Stimulated activated naive CD4-positive, alpha-beta T cell (primary cell): ENCODE data around the gene VPS54.
"Not testable (repeated sequence)": the region's sequence is repeated elsewhere in the genome, so short reads cannot be mapped to it uniquely, and the experiment has no call there.

Experiments
- DNase-seq, 6 experiments: peaks; one replicate each; lab custom pipeline; 2025; lab: John Stamatoyannopoulos, UW

VPS54 gene

DNA sequence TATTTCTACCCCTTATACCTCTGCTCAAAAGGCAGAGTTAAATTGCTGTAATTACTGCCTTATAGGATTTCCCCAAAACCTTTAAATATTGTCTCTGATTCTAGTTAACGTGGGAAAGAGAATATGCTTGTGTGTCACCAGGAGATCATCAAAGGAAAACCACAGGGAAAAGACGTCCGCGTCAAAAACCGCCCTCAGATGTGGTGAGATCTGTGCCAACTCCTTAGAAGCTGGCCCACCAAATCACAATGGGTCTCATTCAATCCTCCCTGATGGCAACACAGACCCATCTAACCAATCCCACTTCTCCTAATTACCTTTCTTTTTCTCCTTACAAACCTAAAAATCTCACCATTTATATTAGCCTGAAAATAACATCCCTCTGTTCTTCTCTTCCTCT is 25.4 kb downstream of the VPS54 start:
- peak in 3 of 6 experiments; percentile 3 to 15 (median 10) for DNase-seq

GRCh38 chr2:63993130-63993584 is 26.1 kb downstream of the VPS54 start:
- DNase-seq = not testable (repeated sequence)

- DNase-seq = no peak
Observed at GRCh38 chr2:63992061-63992685, 27.1 kb downstream of the VPS54 start.

GRCh38 chr2:63991173-63991999 is 27.8 kb downstream of the VPS54 start:
- not testable (repeated sequence) for DNase-seq

DNA sequence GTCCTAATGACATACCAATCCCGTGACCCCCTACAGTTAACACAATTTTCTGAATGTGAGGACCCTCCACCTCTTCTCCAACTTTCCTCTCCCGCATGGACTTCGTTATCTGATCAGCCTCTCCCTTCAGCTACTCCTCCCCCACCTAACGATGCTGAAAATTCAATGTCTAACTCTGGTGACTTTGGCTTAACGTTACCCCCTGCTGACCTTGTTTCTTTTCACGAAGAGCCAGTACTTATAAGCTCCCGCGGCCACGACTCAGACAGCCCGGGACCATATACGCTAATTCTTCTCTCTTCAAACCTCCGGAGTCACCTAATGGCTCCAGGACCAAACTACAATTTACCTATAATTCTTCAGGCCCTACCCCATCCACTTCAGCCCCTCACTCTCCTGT is 29.2 kb downstream of the VPS54 start:
- DNase-seq = no peak

DNA sequence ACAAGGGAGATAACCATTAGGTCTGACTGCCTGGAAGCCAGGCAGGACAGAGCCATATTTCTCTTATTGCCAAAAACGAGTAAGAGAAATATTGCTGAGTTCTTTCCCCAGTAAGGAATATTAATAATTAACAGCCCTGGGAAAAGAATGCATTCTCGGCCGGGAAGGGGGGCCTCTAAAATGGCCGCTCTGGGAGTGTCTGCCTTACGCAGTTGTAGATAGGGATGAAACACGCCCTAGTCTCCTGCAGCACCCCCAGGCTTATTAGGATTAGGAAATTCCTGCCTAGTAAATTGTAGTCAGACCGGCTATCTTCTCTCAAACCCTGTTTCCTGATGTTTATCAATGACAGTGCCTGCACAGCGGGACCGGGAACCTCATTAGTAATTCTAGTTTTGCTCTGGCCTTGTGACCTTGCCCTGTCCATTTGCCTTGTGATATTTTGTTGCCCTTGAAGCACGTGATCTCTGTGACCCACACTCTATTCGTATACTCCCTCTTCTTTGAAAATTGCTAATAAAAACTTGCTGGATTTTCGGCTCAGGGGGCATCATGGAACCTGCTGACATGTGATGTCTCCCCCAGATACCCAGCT is 30.3 kb downstream of the VPS54 start:
- DNase-seq = not testable (repeated sequence)

- DNase-seq = no peak
Observed at GRCh38 chr2:63984606-63985359, 34.4 kb downstream of the VPS54 start.

DNA sequence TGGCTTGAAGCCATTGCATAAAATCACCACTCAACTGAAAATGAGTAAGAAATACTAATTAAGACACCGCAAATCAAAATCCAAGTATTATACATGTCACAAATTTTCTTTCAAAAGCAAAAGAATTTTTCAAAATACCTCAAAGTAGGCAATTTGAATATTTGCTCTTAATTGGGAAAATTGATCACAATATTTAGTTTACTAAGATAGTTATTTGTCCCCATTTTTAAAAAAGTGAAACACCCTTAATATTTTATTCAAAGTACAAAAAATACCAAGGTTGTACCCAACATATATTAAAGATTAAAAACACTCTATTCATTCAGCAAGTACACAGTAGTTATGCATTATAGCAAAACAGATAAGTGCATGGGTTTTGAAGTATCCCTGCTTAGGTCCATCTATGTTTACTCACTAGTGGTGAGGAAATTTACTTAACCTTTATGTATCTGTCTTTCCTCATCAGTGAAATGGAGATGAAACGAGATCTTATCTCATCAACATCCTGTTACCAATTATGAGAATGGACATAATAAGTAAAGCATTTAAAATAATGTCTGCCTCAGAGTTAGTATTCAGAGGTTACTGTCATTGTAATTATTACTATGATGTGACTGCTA is 35.1 kb downstream of the VPS54 start:
- DNase-seq = no peak

DNA sequence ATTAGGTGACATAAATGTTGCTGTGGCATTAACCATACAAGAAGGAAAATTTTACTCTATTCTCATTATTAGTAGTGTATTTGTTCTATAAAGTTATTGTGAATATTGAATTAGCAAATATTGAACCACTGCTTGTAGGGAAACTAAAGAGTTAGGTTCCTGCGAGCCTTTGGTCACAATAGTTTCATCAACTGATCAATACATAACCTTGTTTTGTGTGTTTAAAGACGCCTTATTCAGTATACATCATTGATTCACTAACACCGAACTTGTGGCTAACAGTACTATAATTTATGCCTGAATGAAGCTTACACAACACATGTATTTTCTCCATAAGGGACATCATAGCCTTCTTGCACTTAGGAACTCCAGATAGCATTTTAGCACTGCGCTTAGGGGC is 36.9 kb downstream of the VPS54 start:
- DNase-seq = no peak

GRCh38 chr2:63981702-63982103 is 37.5 kb downstream of the VPS54 start:
- DNase-seq = no peak

DNA sequence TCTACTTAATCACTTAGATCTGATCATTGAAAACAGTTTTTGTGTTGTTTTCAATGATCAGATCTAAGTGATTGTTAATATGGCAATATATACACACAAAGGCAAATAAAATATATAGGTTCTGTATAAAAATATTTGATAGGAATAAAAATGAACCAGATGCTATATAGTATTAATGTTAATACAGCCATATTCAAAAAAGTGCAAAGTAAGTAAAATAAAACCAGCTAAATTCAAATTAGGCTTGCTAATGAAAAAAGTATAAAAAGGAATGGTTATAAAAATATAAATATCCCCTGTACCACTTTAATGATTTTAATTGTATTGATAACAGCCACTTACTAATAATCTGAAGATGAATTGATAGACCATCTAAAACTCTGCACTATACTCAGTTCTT is 38.4 kb downstream of the VPS54 start:
- no peak for DNase-seq

DNA sequence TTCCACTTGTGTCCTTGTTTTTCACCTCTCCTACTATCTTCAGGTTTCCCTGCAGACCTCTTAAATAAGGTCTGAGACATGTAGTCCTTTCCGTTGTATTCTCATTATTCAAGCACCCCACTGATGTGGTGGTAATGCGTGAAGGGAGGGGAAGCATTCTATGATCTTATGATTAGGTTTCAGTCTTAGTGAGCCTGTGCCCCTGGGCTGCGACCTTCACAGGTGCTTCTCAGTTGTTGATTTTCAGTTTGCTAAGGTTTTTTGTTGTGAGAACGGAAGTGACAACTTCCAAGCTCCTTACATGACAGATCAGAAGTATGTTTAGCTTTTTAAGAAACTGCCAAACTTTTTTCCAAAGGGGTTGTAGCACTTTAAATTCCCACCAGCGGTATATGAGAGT is 41.3 kb downstream of the VPS54 start:
- DNase-seq = peak in 3 of 6 experiments; percentile 1 to 14 (median 8)

GRCh38 chr2:63976125-63976510 is 43.1 kb downstream of the VPS54 start:
- no peak for DNase-seq

- no peak for DNase-seq
Observed at GRCh38 chr2:63975437-63976124, 43.6 kb downstream of the VPS54 start.

DNA sequence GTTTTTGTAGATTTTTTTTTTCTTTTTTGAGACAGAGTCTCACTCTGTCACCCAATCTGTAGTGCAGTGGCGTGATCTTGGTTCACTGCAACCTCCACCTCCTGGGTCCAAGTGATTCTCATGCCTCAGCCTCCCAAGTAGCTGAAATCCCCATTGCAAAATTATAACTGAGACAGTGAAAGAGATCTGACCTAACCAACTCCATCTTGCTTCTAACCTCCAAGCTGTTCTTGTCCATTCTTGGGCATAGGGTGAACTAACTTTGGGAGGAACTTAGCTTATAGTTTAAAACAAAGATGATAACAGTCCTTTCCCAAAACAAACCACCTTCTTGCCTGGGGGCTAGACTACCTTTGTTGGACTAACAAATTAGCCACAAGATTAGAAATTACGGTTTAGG is 44.2 kb downstream of the VPS54 start:
- not testable (repeated sequence) for DNase-seq

DNA sequence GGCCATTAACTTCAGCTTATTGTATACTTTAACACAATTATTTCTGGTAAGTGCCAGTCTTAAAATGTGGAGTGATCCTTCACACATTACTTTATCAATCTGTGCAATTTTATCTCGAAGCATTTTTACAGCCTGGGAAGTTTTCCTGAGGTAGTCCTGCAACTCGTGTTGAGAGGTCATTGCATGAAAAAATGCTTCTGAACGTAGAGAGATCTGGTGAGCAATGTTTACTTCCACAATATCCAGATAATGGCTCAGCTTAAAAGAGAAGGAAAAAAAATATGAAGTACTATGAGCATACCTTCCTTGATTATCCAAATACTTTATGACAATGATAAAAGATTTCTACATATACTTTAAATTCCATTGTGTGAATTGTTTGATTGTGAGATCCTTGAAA is 57.0 kb downstream of the VPS54 start:
- no peak for DNase-seq

DNA sequence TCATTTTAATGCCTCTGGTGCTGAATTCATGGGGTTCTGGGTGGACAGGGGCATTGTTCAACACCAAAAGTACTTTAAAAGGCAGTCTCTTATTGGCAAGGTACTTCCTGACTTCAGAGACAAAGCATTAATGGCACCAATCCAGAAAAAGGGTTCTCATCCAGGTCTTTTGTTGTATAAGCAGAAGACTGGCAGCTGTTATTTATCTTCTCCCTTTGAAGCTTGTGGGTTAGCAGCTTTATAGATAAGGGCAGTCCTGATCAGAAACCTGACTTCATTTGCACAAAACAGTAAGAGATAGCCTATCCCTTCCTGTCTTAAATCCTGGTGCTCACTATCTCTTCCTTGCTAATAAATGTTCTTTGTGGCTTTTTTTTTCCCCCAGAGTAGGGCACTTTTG is 68.8 kb downstream of the VPS54 start:
- no peak for DNase-seq

DNA sequence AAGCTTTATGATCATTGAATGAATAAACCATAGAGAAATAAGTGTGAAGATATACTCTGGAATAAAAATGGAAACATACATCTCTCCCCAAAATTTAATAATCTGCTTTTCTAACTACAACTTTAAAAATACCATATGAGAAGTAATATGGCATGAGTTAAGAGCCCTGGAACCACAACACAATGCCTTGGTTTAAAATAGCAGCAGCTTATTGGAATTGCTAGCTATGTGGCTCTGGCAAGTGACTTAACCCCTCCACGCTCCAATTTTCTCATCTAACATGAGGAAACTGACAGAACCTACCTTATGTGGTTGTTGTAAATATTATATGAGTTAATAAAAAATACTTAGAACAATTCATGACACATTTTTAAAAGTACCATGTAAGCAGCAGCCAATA is 76.4 kb downstream of the VPS54 start:
- no peak for DNase-seq

GRCh38 chr2:63932104-63932503 is 87.1 kb downstream of the VPS54 start:
- not testable (repeated sequence) for DNase-seq

DNA sequence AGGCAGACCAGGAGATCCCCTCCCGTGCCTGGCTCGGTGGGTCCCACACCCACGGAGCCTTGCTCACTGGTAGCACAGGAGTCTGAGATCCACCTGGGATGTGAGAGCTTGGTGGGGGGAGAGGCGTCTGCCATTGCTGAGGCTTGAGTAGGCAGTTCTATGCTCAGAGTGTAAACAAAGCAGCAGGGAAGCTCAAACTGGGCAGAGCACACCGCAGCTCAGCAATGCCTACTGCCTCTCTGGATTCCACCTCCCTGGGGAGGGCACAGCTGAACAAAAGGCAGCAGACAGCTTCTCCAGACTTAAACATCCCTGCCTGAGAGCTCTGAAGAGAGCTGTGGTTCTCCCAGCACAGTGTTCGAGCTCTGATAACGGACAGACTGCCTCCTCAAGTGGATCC is 92.4 kb downstream of the VPS54 start:
- no peak for DNase-seq

DNA sequence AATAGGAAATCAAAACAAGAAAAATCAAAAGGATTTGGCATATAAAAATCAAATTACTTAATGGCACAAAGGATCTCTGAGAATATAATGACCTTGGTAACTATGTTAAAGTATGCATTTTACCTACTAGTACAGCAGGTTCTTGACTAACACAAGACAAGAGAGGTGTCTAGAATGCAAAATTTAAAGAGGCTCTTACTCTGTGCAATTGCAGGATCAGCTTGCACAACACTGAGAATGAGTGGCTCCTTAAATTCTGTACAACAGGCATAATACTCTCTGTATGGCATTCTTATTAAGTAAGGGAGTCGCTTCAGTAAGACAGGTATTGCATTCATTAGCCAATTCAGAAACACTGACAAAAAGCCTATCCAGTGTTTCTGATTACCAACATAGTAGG is 104.9 kb downstream of the VPS54 start:
- no peak for DNase-seq
